Erythroblast (primary cell): ENCODE measurements around the gene POFUT1.

Experiments
- GATA1 ChIP-seq: IDR thresholded peaks from 2 replicates; pipeline ENCODE4 v1.6.1; 2011; ENCODE audit warnings: low read depth, mild to moderate bottlenecking, control low read depth, low read length, moderate library complexity
- POLR2A ChIP-seq: IDR thresholded peaks from 2 replicates; pipeline ENCODE4 v1.6.1; 2011; ENCODE audit warnings: mild to moderate bottlenecking, low read length

GRCh38 chr20:32277361-32278198 is 69.9 kb downstream of the POFUT1 start, which contains the start of gene KIF3B:
- TF ChIP-seq POLR2A (no peak), GATA1 (no peak)
